Measurements from ENCODE around the gene GGT5.
A peak's percentile ranks its signal among the peaks of the same experiment; 100 is the strongest.
"Not testable (repeated sequence)": the region's sequence is repeated elsewhere in the genome, so short reads cannot be mapped to it uniquely, and the experiment has no call there.

The GGT5 gene

DNA sequence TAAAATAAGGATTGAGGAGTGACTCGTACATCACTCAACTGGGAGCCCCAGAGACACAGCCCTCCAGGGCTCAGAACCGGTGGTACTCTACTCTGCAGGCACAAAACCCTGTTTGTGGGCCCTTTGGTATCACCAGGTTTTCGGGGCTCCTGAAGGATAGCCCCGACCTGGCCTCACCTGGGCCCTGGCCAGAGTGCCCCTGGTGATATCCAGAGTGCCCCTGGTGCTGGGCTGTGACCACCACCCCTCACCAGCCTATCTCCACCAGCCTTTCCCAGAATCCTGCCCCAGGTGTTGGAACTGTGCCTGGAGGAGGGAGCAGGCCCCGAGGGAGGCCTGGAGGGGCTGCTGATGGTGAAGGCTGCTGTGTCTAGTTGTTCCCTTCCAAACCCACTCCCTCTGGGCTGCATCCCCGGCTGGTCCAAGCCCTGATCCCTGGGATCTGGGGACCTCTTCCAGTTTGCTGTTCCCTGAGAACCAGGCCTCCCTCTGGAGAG, 2.2 kb upstream of the GGT5 start:
- Mint-ChIP-seq H3K27me3 (no peaks in the 10 kb centered on the region), H3K4me3 (no peak overlapping the region), H3K4me1 (peaks cover 29% of the 10 kb centered on the region), H3K27ac (no peak overlapping the region), H3K9me3 (no peaks in the 10 kb centered on the region), H3K36me3 (no peaks in the 10 kb centered on the region)
- ATAC-seq, result no peak

- not testable (repeated sequence) for H3K4me3 Mint-ChIP-seq, ATAC-seq, H3K27ac Mint-ChIP-seq, H3K27me3 Mint-ChIP-seq, H3K9me3 Mint-ChIP-seq, H3K36me3 Mint-ChIP-seq
- peaks cover 30% of the 10 kb centered on the region for H3K4me1 Mint-ChIP-seq
Measured at GRCh38 chr22:24245584-24246561, 991 bp upstream of the GGT5 start.

DNA sequence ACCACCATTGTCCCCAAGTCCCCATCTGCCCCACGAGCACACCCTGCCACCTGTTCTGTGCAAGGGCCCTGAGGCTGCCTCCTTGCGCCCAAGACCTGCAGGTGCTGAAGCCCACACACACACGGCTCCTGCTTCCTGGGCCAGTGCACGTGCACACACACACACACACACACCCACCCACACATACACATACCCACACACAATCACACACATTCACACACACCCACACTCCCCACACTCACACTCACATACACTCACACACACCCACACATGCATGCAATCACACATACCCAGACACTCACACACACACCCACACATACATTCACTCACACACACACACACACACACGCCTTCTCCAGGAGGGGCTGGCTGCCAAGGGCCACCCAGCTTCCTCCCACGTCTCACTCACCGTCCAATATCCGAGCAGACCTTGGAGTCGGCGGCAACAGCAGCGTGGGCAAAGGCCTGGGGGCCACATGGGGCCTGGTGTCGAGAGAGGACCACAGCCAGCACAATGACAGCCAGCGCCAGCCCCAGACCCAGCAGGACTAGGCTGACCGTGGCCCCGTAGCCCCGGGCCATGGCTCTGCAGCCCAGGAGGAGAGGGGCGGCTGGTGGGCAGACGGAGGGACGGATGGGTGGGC, 616 bp downstream of the GGT5 start:
- no peak for ATAC-seq
- Mint-ChIP-seq H3K27ac (peak overlapping the region; percentile 14), H3K36me3 (no peaks in the 10 kb centered on the region), H3K9me3 (no peaks in the 10 kb centered on the region), H3K27me3 (no peaks in the 10 kb centered on the region), H3K4me3 (no peak overlapping the region), H3K4me1 (peaks cover 30% of the 10 kb centered on the region)

GRCh38 chr22:24243417-24243816, 1.5 kb downstream of the GGT5 start:
- H3K36me3 Mint-ChIP-seq, H3K27me3 Mint-ChIP-seq, H3K9me3 Mint-ChIP-seq, ATAC-seq: not testable (repeated sequence)
- peak overlapping the region; percentile 52 for H3K4me3 Mint-ChIP-seq
- H3K4me1 Mint-ChIP-seq, result peaks cover 30% of the 10 kb centered on the region
- H3K27ac Mint-ChIP-seq, result peak overlapping the region; percentile 79

- ATAC-seq, H3K36me3 Mint-ChIP-seq, H3K27ac Mint-ChIP-seq, H3K4me3 Mint-ChIP-seq, H3K27me3 Mint-ChIP-seq, H3K9me3 Mint-ChIP-seq: not testable (repeated sequence)
- peaks cover 25% of the 10 kb centered on the region for H3K4me1 Mint-ChIP-seq
Measured at GRCh38 chr22:24240985-24241692, 3.7 kb downstream of the GGT5 start.

DNA sequence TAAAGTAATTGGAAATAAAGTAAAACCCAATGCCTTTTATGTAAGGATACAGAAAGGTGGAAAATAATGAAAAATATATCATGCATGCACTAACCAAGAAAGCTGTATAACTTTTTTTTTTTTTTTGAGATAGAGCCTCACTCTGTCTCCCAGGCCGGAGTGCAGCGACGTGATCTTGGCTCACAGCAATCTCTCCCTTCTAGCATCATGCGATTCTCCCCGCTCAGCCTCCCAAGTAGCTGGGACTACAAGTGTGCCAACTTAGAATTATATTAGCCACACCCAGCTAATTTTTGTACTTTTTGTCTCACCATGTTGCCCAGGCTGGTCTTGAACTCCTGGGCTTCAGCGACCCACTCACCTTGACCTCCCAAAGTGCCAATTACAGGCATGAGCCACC, 4.5 kb downstream of the GGT5 start:
- Mint-ChIP-seq H3K27ac (no peak overlapping the region), H3K4me1 (peaks cover 25% of the 10 kb centered on the region), H3K4me3 (no peak overlapping the region), H3K27me3 (no peaks in the 10 kb centered on the region), H3K36me3 (no peaks in the 10 kb centered on the region), H3K9me3 (no peaks in the 10 kb centered on the region)
- ATAC-seq, result no peak

DNA sequence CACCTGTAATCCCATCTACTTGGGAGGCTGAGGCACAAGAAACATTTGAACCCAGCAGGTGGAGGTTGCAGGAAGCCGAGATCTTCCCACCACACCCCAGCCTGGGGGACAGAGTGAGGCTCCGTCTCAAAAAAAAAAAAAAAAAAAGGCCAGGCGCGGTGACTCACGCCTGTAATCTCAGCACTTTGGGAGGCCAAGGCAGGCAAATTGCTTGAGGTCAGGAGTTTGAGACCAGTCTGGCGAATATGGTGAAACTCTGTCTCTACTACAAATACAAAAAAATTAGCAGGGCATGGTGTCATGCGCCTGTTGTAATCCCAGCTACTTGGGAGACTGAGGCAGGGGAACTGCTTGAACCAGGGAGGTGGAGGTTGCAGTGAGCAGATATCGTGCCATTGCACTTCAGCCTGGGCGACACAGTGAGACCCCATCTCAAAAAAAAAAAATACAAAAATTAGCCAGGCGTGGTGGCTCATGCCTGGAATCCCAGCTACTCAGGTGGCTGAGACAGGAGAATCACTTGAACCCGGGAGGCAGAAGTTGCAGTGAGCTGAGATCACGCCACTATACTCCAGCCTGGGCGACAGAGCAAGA, 6.7 kb downstream of the GGT5 start:
- H3K36me3 Mint-ChIP-seq, H3K27me3 Mint-ChIP-seq, H3K27ac Mint-ChIP-seq, ATAC-seq, H3K4me3 Mint-ChIP-seq, H3K9me3 Mint-ChIP-seq: not testable (repeated sequence)
- H3K4me1 Mint-ChIP-seq, result peaks cover 13% of the 10 kb centered on the region

DNA sequence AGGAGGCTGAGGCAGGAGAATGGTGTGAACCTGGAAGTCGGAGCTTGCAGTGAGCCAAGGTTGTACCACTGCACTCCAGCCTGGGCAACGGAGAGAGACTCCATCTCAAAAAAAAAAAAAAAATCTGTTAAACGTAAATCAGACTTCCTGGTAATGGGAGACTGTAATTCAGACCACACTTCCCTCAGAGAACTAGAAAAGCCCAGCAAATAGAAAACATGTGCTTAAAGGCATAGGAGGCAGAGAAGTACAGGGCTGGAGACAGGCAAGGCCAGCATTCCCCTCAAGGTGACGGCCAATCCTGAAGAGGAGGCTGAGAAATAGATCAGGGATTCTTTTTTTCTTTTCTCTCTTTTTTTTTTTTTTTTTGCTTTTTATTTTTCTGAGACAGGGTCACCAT, 8.2 kb downstream of the GGT5 start:
- H3K4me1 Mint-ChIP-seq, result no peaks in the 10 kb centered on the region
- no peak overlapping the region for H3K4me3 Mint-ChIP-seq
- ATAC-seq, result no peak
- no peak overlapping the region for H3K27ac Mint-ChIP-seq
- H3K27me3 Mint-ChIP-seq, result peaks cover 1% of the 10 kb centered on the region
- H3K9me3 Mint-ChIP-seq, result no peaks in the 10 kb centered on the region
- H3K36me3 Mint-ChIP-seq, result no peaks in the 10 kb centered on the region

- Mint-ChIP-seq H3K36me3 (no peaks in the 10 kb centered on the region), H3K27me3 (peaks cover 13% of the 10 kb centered on the region), H3K4me3 (no peak overlapping the region), H3K9me3 (no peaks in the 10 kb centered on the region), H3K27ac (peak overlapping the region; percentile 31), H3K4me1 (peaks cover 7% of the 10 kb centered on the region)
- ATAC-seq, result no peak
Measured at GRCh38 chr22:24235315-24235714, 9.6 kb downstream of the GGT5 start.

DNA sequence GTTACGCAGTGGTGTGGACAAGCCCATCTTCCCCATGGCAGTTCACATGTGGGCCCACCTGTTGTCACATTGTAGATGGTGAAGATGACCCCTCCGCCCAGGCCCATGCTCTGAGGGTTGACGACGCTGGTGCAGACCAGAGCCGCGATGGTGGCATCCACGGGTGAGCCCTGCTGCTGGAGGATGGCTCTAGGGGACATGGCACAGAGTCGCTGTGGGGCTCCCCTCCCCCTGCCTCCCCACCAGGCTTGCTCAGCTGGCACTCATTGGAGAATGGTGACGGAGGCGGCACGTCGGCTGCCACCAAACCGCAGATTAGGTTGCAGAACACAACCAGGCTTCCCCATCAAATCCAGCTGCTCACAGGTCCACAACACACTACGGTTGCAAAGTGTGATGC, 11.1 kb downstream of the GGT5 start:
- Mint-ChIP-seq H3K36me3 (no peaks in the 10 kb centered on the region), H3K4me3 (no peak overlapping the region), H3K4me1 (peaks cover 7% of the 10 kb centered on the region), H3K9me3 (no peaks in the 10 kb centered on the region), H3K27ac (no peak overlapping the region), H3K27me3 (peaks cover 13% of the 10 kb centered on the region)
- no peak for ATAC-seq

- Mint-ChIP-seq H3K9me3 (no peaks in the 10 kb centered on the region), H3K36me3 (no peaks in the 10 kb centered on the region), H3K27me3 (peaks cover 13% of the 10 kb centered on the region), H3K4me3 (no peak overlapping the region), H3K27ac (no peak overlapping the region), H3K4me1 (peaks cover 7% of the 10 kb centered on the region)
- no peak for ATAC-seq
Measured at GRCh38 chr22:24233235-24233634, 11.6 kb downstream of the GGT5 start.

GRCh38 chr22:24232725-24233124, 12.2 kb downstream of the GGT5 start:
- no peaks in the 10 kb centered on the region for H3K9me3 Mint-ChIP-seq
- H3K27me3 Mint-ChIP-seq, result peaks cover 13% of the 10 kb centered on the region
- no peaks in the 10 kb centered on the region for H3K36me3 Mint-ChIP-seq
- H3K27ac Mint-ChIP-seq, result no peak overlapping the region
- no peak for ATAC-seq
- H3K4me3 Mint-ChIP-seq, result no peak overlapping the region
- H3K4me1 Mint-ChIP-seq, result peaks cover 7% of the 10 kb centered on the region

GRCh38 chr22:24232124-24232523, 12.8 kb downstream of the GGT5 start:
- Mint-ChIP-seq H3K27ac (no peak overlapping the region), H3K4me1 (peaks cover 7% of the 10 kb centered on the region), H3K36me3 (no peaks in the 10 kb centered on the region)

DNA sequence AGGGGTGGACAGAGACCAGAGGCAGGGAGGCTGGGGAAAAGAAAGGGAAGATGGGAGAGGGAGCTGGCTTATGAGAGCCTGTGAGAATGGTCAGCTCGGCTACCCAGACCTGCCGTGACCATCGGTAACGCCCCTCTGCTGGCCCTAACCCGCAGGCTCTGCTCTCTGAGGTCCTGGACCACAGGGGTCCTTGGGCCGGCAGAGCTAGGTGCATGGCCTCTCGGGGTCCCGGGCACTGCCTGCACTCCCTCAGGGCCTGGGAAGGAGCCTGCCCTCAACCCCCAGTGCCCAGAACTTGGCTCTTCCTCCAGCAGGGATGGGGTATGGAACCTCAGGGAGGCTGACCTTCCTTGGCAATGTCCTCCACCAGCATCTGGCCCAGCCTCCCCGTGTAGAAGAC, 13.2 kb downstream of the GGT5 start:
- Mint-ChIP-seq H3K27ac (no peak overlapping the region), H3K27me3 (peaks cover 13% of the 10 kb centered on the region), H3K4me1 (peaks cover 7% of the 10 kb centered on the region), H3K4me3 (no peak overlapping the region), H3K36me3 (no peaks in the 10 kb centered on the region), H3K9me3 (peaks cover 2% of the 10 kb centered on the region)
- ATAC-seq, result no peak

More at GRCh38 chr22:24232124-24232523, 12.8 kb downstream of the GGT5 start:
- H3K27me3 Mint-ChIP-seq, result peaks cover 13% of the 10 kb centered on the region
- H3K4me3 Mint-ChIP-seq, result no peak overlapping the region
- no peak for ATAC-seq
- H3K9me3 Mint-ChIP-seq, result peaks cover 2% of the 10 kb centered on the region

All from stimulated activated memory B cell treated with anti-CD40 and anti-IgM and Interleukin-4, amounts not matched to agents 10 μg/mL and 1 μg/mL and 100 μg/mL, for 72 hours (primary cell).